GM18519 (cell line): Measurements from ENCODE around the gene ITPR3.

Source experiments
- ATAC-seq: cut with Tn5 transposase; IDR thresholded peaks from one replicate; pipeline ENCODE4 v1.9.1; 2021; ENCODE audit warnings: mild to moderate bottlenecking, moderate library complexity; ENCODE audit not compliant: unreplicated experiment, low FRiP score

Gene ITPR3

DNA sequence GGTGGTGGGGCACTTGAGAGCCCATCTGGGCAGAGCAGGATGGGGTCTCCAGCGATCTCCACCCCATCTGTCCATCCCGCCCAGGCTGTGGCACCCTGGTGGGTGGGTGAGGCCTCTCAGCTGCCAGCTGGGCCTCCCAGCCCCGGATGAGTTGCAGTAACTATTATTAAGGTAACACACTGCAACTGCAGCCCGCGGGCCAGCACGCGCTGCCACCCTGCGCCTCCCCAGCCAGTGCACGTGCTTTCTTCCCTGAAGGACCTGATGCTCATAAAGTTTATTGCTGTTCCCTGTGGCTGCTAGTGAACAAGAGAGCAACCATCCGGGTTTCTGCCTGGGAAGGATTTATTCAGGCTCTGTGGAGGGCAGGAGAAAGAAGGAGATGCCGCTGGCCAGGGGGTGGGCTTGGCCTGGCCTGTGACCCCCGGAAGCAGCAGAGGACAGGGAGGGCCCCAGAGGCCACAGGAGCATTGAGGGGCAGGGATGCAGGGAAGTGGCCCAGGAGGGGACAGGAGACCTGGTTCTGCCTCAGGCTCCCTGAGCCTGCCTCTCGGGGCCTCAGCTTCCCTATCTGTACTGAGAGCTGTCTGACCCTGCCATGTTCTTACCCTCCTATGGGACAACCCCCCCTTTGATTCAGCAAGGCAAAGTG is 123.9 kb downstream of the ITPR3 start:
- no peak for ATAC-seq

- no peak for ATAC-seq
Measured at GRCh38 chr6:33745548-33745947, 124.4 kb downstream of the ITPR3 start.
